Nephron (organoid): ENCODE data around the gene C12orf60.

Source experiments
- H3K27ac Mint-ChIP-seq, 3 experiments: 2 replicates each; pipeline ENCODE4 v1.8.0; 2020; ENCODE audit warnings: mixed read lengths in 3 of 3, mild to moderate bottlenecking in 2 of 3, moderate library complexity in 1 of 3
- H3K27me3 Mint-ChIP-seq: 2 replicates; pipeline ENCODE4 v1.8.0; 2021; ENCODE audit warnings: low read depth, mild to moderate bottlenecking, moderate library complexity, mixed read lengths
- H3K36me3 Mint-ChIP-seq: 2 replicates; pipeline ENCODE4 v1.8.0; 2020; ENCODE audit warnings: low read depth, mixed read lengths
- H3K4me1 Mint-ChIP-seq: 2 replicates; pipeline ENCODE4 v1.8.0; 2020; ENCODE audit warnings: mixed read lengths
- H3K4me3 Mint-ChIP-seq, 3 experiments: 2 replicates each; pipeline ENCODE4 v1.8.0; 2020; ENCODE audit warnings: mild to moderate bottlenecking in 3 of 3, mixed read lengths in 3 of 3, moderate library complexity in 2 of 3
- H3K9me3 Mint-ChIP-seq: 2 replicates; pipeline ENCODE4 v1.8.0; 2020; ENCODE audit warnings: mixed read lengths
- TF ChIP-seq, protein P1 (sequence below), 3 experiments: fragments of 200-600 bp; sonication (generic); IDR thresholded peaks; one replicate each; pipeline ENCODE4 v1.5.0; 2021; ENCODE audit warnings: antibody characterized with exemption in 3 of 3; ENCODE audit not compliant: unreplicated experiment in 3 of 3

The C12orf60 gene

DNA sequence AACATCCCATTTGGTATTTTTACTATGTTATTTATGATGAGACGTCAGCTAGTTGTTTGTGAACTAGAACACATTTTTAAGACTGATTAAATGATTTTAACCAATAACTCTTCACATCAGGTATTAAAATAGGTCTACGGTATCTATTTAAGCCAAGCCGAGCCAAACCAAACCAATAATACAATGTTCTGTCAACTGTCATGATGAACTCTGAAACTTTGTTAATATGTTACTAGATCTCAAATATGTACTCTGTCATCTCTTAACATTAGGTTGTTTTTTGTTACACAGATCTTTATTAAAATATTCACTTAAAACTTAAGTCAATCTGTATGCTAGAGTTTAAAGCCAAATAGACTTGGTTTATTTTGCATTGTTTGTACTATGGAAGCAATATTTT, 38.8 kb downstream of the C12orf60 start:
- Mint-ChIP-seq H3K4me1 (peaks cover 26% of the 10 kb centered on the region), H3K9me3 (no peaks in the 10 kb centered on the region), H3K36me3 (no peaks in the 10 kb centered on the region), H3K27me3 (no peaks in the 10 kb centered on the region), H3K27ac (no peak overlapping the region), H3K4me3 (no peak overlapping the region)
- TF ChIP-seq, protein P1, sequence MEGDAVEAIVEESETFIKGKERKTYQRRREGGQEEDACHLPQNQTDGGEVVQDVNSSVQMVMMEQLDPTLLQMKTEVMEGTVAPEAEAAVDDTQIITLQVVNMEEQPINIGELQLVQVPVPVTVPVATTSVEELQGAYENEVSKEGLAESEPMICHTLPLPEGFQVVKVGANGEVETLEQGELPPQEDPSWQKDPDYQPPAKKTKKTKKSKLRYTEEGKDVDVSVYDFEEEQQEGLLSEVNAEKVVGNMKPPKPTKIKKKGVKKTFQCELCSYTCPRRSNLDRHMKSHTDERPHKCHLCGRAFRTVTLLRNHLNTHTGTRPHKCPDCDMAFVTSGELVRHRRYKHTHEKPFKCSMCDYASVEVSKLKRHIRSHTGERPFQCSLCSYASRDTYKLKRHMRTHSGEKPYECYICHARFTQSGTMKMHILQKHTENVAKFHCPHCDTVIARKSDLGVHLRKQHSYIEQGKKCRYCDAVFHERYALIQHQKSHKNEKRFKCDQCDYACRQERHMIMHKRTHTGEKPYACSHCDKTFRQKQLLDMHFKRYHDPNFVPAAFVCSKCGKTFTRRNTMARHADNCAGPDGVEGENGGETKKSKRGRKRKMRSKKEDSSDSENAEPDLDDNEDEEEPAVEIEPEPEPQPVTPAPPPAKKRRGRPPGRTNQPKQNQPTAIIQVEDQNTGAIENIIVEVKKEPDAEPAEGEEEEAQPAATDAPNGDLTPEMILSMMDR (IDR thresholded peaks at IDR 0.05; ENCODE audit: unreplicated experiment in 3 of 3): no peak

GRCh38 chr12:14843425-14843887, 40.0 kb downstream of the C12orf60 start, which contains the start of gene ART4:
Gene ART4, minus strand, starts transcription at chr12:14843526. Its CDS starts 413 bp downstream, at chr12:14843113.
- Mint-ChIP-seq H3K4me1 (peaks cover 35% of the 10 kb centered on the region), H3K4me3 (no peak within 1 kb of the TSS), H3K9me3 (no peaks in the 10 kb centered on the region), H3K36me3 (no peaks in the 10 kb centered on the region), H3K27me3 (no peaks in the 10 kb centered on the region), H3K27ac (no peak within 1 kb of the TSS)
- TF ChIP-seq, protein P1 (IDR thresholded peaks at IDR 0.05; ENCODE audit: unreplicated experiment in 3 of 3): no peak

DNA sequence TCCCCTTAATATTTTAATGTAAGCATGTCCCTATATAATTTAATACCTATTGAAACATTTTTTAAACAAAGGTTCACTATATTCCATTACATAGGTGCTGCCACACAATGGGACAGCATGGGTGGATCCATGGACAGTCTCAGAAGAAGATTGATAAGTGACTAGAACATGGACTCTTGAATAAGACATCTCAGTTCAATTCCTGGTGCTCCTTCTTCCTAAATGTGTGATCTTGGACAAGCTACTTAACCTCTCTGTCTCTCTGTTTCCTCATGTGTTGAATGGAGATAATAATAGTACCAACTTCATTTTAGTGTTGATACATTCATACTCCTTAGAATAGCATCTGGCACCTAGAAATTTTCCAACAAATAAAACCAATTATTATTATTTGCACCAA, 40.9 kb downstream of the C12orf60 start:
- Mint-ChIP-seq H3K9me3 (no peaks in the 10 kb centered on the region), H3K27me3 (no peaks in the 10 kb centered on the region), H3K36me3 (no peaks in the 10 kb centered on the region), H3K4me3 (no peak overlapping the region), H3K4me1 (peaks cover 45% of the 10 kb centered on the region), H3K27ac (no peak overlapping the region)
- TF ChIP-seq, protein P1 (IDR thresholded peaks at IDR 0.05; ENCODE audit: unreplicated experiment in 3 of 3): no peak

GRCh38 chr12:14845350-14845750, 41.9 kb downstream of the C12orf60 start:
- peak overlapping the region; percentile 11 to 75 (median 38) for H3K27ac Mint-ChIP-seq
- H3K27me3 Mint-ChIP-seq: no peaks in the 10 kb centered on the region
- H3K4me3 Mint-ChIP-seq: no peak overlapping the region
- H3K9me3 Mint-ChIP-seq: no peaks in the 10 kb centered on the region
- H3K36me3 Mint-ChIP-seq: no peaks in the 10 kb centered on the region
- peaks cover 50% of the 10 kb centered on the region for H3K4me1 Mint-ChIP-seq
- TF ChIP-seq, protein P1 (IDR thresholded peaks at IDR 0.05; ENCODE audit: unreplicated experiment in 3 of 3): peak; percentile 65 to 69 (median 66)

GRCh38 chr12:14846042-14846587, 42.6 kb downstream of the C12orf60 start:
- H3K36me3 Mint-ChIP-seq: no peaks in the 10 kb centered on the region
- H3K4me3 Mint-ChIP-seq: no peak overlapping the region
- H3K27ac Mint-ChIP-seq: peak overlapping the region in 1 of 3 experiments; percentile 69
- no peaks in the 10 kb centered on the region for H3K27me3 Mint-ChIP-seq
- TF ChIP-seq, protein P1 (IDR thresholded peaks at IDR 0.05; ENCODE audit: unreplicated experiment in 3 of 3): no peak
- no peaks in the 10 kb centered on the region for H3K9me3 Mint-ChIP-seq
- H3K4me1 Mint-ChIP-seq: peaks cover 49% of the 10 kb centered on the region
